Breast epithelium (tissue), 4 donors: Measurements from ENCODE around the gene CRYGN. TPM values are rescaled to one million over a fixed set of nuclear protein-coding genes. Genes with fewer than 3 reads are reported as not detected.

ENCODE experiments used
- DNase-seq, 2 donors: peaks; one replicate each; pipeline ENCODE4 v3.0.0-alpha.2; 2019; ENCODE audit warnings: low spot score in 2 of 2
- H3K27ac ChIP-seq, 2 donors: fragments of 200-600 bp; sonication (generic) in 1 of 2; one replicate each; pipeline ENCODE4 v1.5.1; 2016 to 2019; ENCODE audit warnings: mild to moderate bottlenecking in 1 of 2
- H3K27me3 ChIP-seq, 2 donors: fragments of 200-600 bp; sonication (generic) in 1 of 2; one replicate each; pipeline versions ENCODE4 v1.5.1 to v1.6.0; 2017 to 2019; ENCODE audit warnings: control low read depth in 1 of 2, mild to moderate bottlenecking in 1 of 2
- H3K36me3 ChIP-seq: fragments of 200-600 bp; one replicate; pipeline ENCODE4 v1.5.1; 2019
- H3K4me1 ChIP-seq, 2 donors: fragments of 200-600 bp; sonication (generic); one replicate each; pipeline ENCODE4 v1.5.1; 2016 to 2019; ENCODE audit warnings: control low read depth in 1 of 2
- H3K4me3 ChIP-seq, 3 donors: fragments of 200-600 bp; sonication (generic); 1 replicate in 2 of 3; 2 replicates in 1 of 3; pipeline ENCODE4 v1.5.1; 2016 to 2019; ENCODE audit warnings: mild to moderate bottlenecking in 3 of 3, moderate library complexity in 2 of 3
- H3K9me3 ChIP-seq, 2 donors: fragments of 200-600 bp; sonication (generic) in 1 of 2; one replicate each; pipeline ENCODE4 v1.5.1; 2016 to 2019; ENCODE audit warnings: control low read depth in 1 of 2
- CTCF ChIP-seq, 3 donors: fragments of 450-650 bp; IDR thresholded peaks; one replicate each; pipeline ENCODE4 v1.5.1; 2016 to 2017; ENCODE audit warnings: antibody characterized with exemption in 3 of 3, mild to moderate bottlenecking in 3 of 3, moderate library complexity in 3 of 3
- POLR2A ChIP-seq: fragments of 450-650 bp; IDR thresholded peaks from one replicate; pipeline ENCODE4 v1.6.1; 2016; ENCODE audit warnings: antibody characterized with exemption, mild to moderate bottlenecking, moderate library complexity
- POLR2AphosphoS5 ChIP-seq, 3 donors: sonication (generic); formaldehyde crosslinking; IDR thresholded peaks; one replicate each; pipeline ENCODE4 v1.6.1; 2017; ENCODE audit warnings: antibody characterized with exemption in 3 of 3
- intact Hi-C: fragments of 100-400 bp; cut with DNase I; formaldehyde crosslinking; loops from one replicate; pipeline ENCODE4 v1.15.1; 2023; ENCODE audit warnings: low total_unique reads
- total RNA-seq, 3 donors: library from RNA; depleted of rRNA; stranded (reverse); fragments of >200 nt; gene quantifications; one replicate each; pipeline ENCODE4 v1.1.0, GENCODE V29; 2016

The CRYGN gene
- total RNA-seq, 3 donors from 2014 or later, result 0.98 to 1.3 TPM; not detected in 1

- H3K36me3 ChIP-seq, result no peaks in the 10 kb centered on the region
- intact Hi-C loops, result loop anchor here (5.0 to 10.0 kb wide), 2 partner anchors 55 to 88 kb away; partner anchors contain the start of gene RHEB
- H3K4me3 ChIP-seq, result peak overlapping the region in 2 of 3 donors; percentile 30 to 40
- peak in 2 of 3 donors; percentile 23 to 29 for TF ChIP-seq CTCF (IDR thresholded peaks at IDR 0.05)
- TF ChIP-seq POLR2AphosphoS5 (IDR thresholded peaks at IDR 0.05), result peak; percentile 79 to 87 (median 83)
- TF ChIP-seq POLR2A, result no peak
- peak; percentile 81 to 96 for DNase-seq
- H3K27me3 ChIP-seq, result no peaks in the 10 kb centered on the region
- H3K4me1 ChIP-seq, result peaks cover 0 to 9% of the 10 kb centered on the region in 2 donors
- peaks cover 0 to 8% of the 10 kb centered on the region in 2 donors for H3K9me3 ChIP-seq
- peak overlapping the region; percentile 95 for H3K27ac ChIP-seq
Measured at GRCh38 chr7:151459726-151460473, 20.0 kb upstream of the CRYGN start.

- H3K27me3 ChIP-seq, result no peaks in the 10 kb centered on the region
- H3K9me3 ChIP-seq, result peaks cover 0 to 5% of the 10 kb centered on the region in 2 donors
- no peak overlapping the region for H3K27ac ChIP-seq
- intact Hi-C loops, result loop anchor here (5.0 kb wide), 1 partner anchor 85 kb away; no protein-coding TSS in a partner anchor
- H3K4me1 ChIP-seq, result peaks cover 0 to 9% of the 10 kb centered on the region in 2 donors
- TF ChIP-seq POLR2A, result no peak
- no peak for TF ChIP-seq CTCF (IDR thresholded peaks at IDR 0.05)
- no peak for TF ChIP-seq POLR2AphosphoS5 (IDR thresholded peaks at IDR 0.05)
- no peaks in the 10 kb centered on the region for H3K36me3 ChIP-seq
- no peak overlapping the region for H3K4me3 ChIP-seq
- DNase-seq, result no peak
Measured at GRCh38 chr7:151457534-151457933, 17.6 kb upstream of the CRYGN start.

- Histone ChIP-seq H3K27ac (no peak overlapping the region), H3K4me1 (peaks cover 0 to 9% of the 10 kb centered on the region in 2 donors), H3K4me3 (no peak overlapping the region), H3K9me3 (no peaks in the 10 kb centered on the region), H3K36me3 (no peaks in the 10 kb centered on the region), H3K27me3 (no peaks in the 10 kb centered on the region)
- TF ChIP-seq POLR2A, result no peak
- no peak for TF ChIP-seq CTCF (IDR thresholded peaks at IDR 0.05)
- no peak for TF ChIP-seq POLR2AphosphoS5 (IDR thresholded peaks at IDR 0.05)
- no peak for DNase-seq
- intact Hi-C loops, result loop anchor here (5.0 kb wide), 1 partner anchor 84 kb away; no protein-coding TSS in a partner anchor
Measured at GRCh38 chr7:151456782-151457181, 16.8 kb upstream of the CRYGN start.

- Histone ChIP-seq H3K27me3 (no peaks in the 10 kb centered on the region), H3K9me3 (no peaks in the 10 kb centered on the region), H3K4me1 (peaks cover 0 to 9% of the 10 kb centered on the region in 2 donors), H3K27ac (no peak overlapping the region), H3K4me3 (no peak overlapping the region), H3K36me3 (no peaks in the 10 kb centered on the region)
- intact Hi-C loops, result loop anchor here (5.0 kb wide), 1 partner anchor 84 kb away; no protein-coding TSS in a partner anchor
- no peak for TF ChIP-seq POLR2AphosphoS5 (IDR thresholded peaks at IDR 0.05)
- no peak for TF ChIP-seq POLR2A
- TF ChIP-seq CTCF (IDR thresholded peaks at IDR 0.05), result no peak
- no peak for DNase-seq
Measured at GRCh38 chr7:151456276-151456675, 16.3 kb upstream of the CRYGN start.

- H3K27me3 ChIP-seq, result no peaks in the 10 kb centered on the region
- intact Hi-C loops, result loop anchor here (5.0 kb wide), 1 partner anchor 83 kb away; no protein-coding TSS in a partner anchor
- DNase-seq, result no peak
- no peaks in the 10 kb centered on the region for H3K9me3 ChIP-seq
- no peak overlapping the region for H3K27ac ChIP-seq
- H3K4me3 ChIP-seq, result no peak overlapping the region
- TF ChIP-seq CTCF (IDR thresholded peaks at IDR 0.05) (no peak), POLR2AphosphoS5 (IDR thresholded peaks at IDR 0.05) (no peak), POLR2A (no peak)
- H3K4me1 ChIP-seq, result peaks cover 0 to 6% of the 10 kb centered on the region in 2 donors
- no peaks in the 10 kb centered on the region for H3K36me3 ChIP-seq
Measured at GRCh38 chr7:151455690-151456089, 15.7 kb upstream of the CRYGN start.
